ENCODE measurements around the gene SEC24D.
A peak's percentile ranks its signal among the peaks of the same experiment; 100 is the strongest.

Gene SEC24D

DNA sequence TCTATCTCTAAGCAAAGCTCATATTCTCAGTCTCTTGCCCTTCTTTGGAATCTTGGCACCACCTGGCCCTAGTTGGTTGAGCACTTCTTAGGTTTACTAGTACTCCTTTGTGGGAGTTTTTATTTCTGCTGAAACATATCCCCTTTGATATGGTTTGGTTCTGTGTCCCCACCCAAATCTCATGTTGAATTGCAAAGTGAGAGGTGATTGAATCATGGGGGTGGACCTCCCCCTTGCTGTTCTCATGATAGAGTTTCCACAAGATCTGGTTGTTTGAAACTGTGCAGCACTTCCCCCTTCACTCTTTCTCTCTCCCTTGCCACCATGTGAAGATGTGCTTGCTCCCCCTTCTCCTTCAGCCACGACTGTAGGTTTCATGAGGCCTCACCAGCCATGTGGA lies 30.5 kb upstream of the SEC24D start:
- Histone ChIP-seq H3K36me3 (ENCODE audit: control insufficient read depth, low read length) (no peaks in the 10 kb centered on the region), H3K27ac (ENCODE audit: low read depth, low read length) (no peak overlapping the region), H3K4me3 (ENCODE audit: low read length) (no peak overlapping the region), H3K27me3 (ENCODE audit: control insufficient read depth, low read length) (no peaks in the 10 kb centered on the region), H3K9me3 (ENCODE audit: control insufficient read depth, insufficient read depth, low read length) (no peaks in the 10 kb centered on the region), H3F3A (ENCODE audit: control insufficient read depth, insufficient read depth) (no peaks in the 10 kb centered on the region), H3K4me1 (ENCODE audit: control insufficient read depth, low read length) (peaks cover 17% of the 10 kb centered on the region), H3K79me2 (ENCODE audit: control insufficient read depth, low read length) (no peaks in the 10 kb centered on the region), H3K4me2 (ENCODE audit: low read length) (no peak overlapping the region; the same call in 1 of the 2 replicates), H3K9me2 (replicated peaks; ENCODE audit: control insufficient read depth, low read length) (no peaks in the 10 kb centered on the region), H4K20me1 (ENCODE audit: control insufficient read depth, insufficient read depth, low read depth, low read length) (no peaks in the 10 kb centered on the region)
- TF ChIP-seq, protein P1, sequence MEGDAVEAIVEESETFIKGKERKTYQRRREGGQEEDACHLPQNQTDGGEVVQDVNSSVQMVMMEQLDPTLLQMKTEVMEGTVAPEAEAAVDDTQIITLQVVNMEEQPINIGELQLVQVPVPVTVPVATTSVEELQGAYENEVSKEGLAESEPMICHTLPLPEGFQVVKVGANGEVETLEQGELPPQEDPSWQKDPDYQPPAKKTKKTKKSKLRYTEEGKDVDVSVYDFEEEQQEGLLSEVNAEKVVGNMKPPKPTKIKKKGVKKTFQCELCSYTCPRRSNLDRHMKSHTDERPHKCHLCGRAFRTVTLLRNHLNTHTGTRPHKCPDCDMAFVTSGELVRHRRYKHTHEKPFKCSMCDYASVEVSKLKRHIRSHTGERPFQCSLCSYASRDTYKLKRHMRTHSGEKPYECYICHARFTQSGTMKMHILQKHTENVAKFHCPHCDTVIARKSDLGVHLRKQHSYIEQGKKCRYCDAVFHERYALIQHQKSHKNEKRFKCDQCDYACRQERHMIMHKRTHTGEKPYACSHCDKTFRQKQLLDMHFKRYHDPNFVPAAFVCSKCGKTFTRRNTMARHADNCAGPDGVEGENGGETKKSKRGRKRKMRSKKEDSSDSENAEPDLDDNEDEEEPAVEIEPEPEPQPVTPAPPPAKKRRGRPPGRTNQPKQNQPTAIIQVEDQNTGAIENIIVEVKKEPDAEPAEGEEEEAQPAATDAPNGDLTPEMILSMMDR (IDR thresholded peaks at IDR 0.05; ENCODE audit: low read depth, low read length, poor library complexity, severe bottlenecking), result no peak
- no peak for TF ChIP-seq EZH2phosphoT487 (IDR thresholded peaks at IDR 0.05; ENCODE audit: borderline replicate concordance, low read length)

DNA sequence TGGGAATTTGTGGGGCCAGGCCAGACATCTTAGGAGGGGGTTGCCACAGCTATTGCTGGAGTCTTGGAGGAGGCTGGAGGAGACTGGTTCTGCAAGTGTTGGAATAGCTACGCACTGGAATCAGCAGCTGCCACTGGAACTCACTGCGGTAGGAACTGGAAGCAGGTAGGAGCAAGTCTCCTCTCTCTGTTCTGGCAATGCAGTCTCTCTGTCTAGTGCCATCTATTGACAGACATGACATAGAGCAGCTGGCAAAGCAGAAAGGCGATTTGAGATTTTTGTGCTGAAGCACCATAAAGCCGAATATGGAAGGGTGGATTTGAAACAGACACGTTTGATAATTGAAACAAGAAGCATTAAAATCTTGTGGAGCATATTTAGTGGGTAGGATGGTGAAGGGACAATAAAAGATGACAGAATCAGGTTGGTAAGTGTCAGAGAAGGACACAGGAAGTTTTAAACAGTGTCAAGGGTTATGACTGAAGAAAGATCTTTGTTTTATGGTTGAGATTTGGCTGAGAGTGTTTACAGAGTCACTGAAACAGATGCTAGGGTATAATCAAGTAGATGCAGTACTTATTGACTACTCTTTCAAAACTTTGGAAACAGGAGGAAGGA lies 29.3 kb upstream of the SEC24D start:
- H3K9me2 ChIP-seq (replicated peaks; ENCODE audit: control insufficient read depth, low read length), result no peaks in the 10 kb centered on the region
- 0 out of 2 replicates have a peak overlapping the region, but pooled peaks have one; percentile 20 for H3K4me3 ChIP-seq (ENCODE audit: low read length)
- H3K36me3 ChIP-seq (ENCODE audit: control insufficient read depth, low read length), result no peaks in the 10 kb centered on the region
- no peaks in the 10 kb centered on the region for H3K79me2 ChIP-seq (ENCODE audit: control insufficient read depth, low read length)
- no peaks in the 10 kb centered on the region for H3K9me3 ChIP-seq (ENCODE audit: control insufficient read depth, insufficient read depth, low read length)
- peak overlapping the region; percentile 32 for H3K4me2 ChIP-seq (ENCODE audit: low read length)
- TF ChIP-seq, protein P1 (IDR thresholded peaks at IDR 0.05; ENCODE audit: low read depth, low read length, poor library complexity, severe bottlenecking), result peak; percentile 88
- TF ChIP-seq EZH2phosphoT487 (IDR thresholded peaks at IDR 0.05; ENCODE audit: borderline replicate concordance, low read length), result no peak
- H3K27ac ChIP-seq (ENCODE audit: low read depth, low read length), result no peak overlapping the region
- no peaks in the 10 kb centered on the region for H3K27me3 ChIP-seq (ENCODE audit: control insufficient read depth, low read length)
- H3K4me1 ChIP-seq (ENCODE audit: control insufficient read depth, low read length), result peaks cover 17% of the 10 kb centered on the region
- no peaks in the 10 kb centered on the region for H3F3A ChIP-seq (ENCODE audit: control insufficient read depth, insufficient read depth)
- H4K20me1 ChIP-seq (ENCODE audit: control insufficient read depth, insufficient read depth, low read depth, low read length), result no peaks in the 10 kb centered on the region

DNA sequence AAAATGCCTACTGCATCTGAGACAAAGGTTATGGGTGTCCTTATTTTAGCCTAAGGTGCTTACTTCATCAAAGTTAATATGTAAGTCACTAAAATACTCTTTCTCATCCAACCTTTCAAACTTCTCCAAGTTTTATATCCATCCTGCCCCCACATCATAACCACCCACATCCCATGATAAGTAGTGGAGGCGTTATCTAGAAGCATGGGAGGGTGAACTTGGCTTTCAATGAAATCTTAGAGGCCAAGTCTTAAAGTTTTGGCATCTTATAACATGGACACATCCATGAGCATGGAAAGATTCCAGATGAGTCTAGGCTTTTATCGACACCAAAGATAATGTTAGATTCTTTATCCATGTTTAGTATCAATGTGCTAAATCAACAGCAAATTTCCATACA lies 22.9 kb upstream of the SEC24D start:
- Histone ChIP-seq H3K9me3 (ENCODE audit: control insufficient read depth, insufficient read depth, low read length) (no peaks in the 10 kb centered on the region), H3K79me2 (ENCODE audit: control insufficient read depth, low read length) (no peaks in the 10 kb centered on the region), H3K4me1 (ENCODE audit: control insufficient read depth, low read length) (no peaks in the 10 kb centered on the region), H3K36me3 (ENCODE audit: control insufficient read depth, low read length) (no peaks in the 10 kb centered on the region), H4K20me1 (ENCODE audit: control insufficient read depth, insufficient read depth, low read depth, low read length) (no peaks in the 10 kb centered on the region), H3K4me3 (ENCODE audit: low read length) (no peak overlapping the region), H3K27me3 (ENCODE audit: control insufficient read depth, low read length) (no peaks in the 10 kb centered on the region), H3F3A (ENCODE audit: control insufficient read depth, insufficient read depth) (0 out of 2 replicates have a peak, but pooled peaks cover 2% of the 10 kb centered on the region), H3K4me2 (ENCODE audit: low read length) (no peak overlapping the region), H3K9me2 (replicated peaks; ENCODE audit: control insufficient read depth, low read length) (no peaks in the 10 kb centered on the region), H3K27ac (ENCODE audit: low read depth, low read length) (no peak overlapping the region)
- TF ChIP-seq, protein P1 (IDR thresholded peaks at IDR 0.05; ENCODE audit: low read depth, low read length, poor library complexity, severe bottlenecking), result no peak
- no peak for TF ChIP-seq EZH2phosphoT487 (IDR thresholded peaks at IDR 0.05; ENCODE audit: borderline replicate concordance, low read length)

All from DOHH2 (cell line).